ENCODE results near the gene HOXA13. TPM values are rescaled to one million over a fixed set of nuclear protein-coding genes. Genes with fewer than 3 reads are reported as not detected.

Gene HOXA13
- total RNA-seq, 1 experiment from 2014 or later = not detected

GRCh38 chr7:27145914-27146412 lies 53.9 kb downstream of the HOXA13 start:
- no peak for TF ChIP-seq CTCF (conservative IDR thresholded peaks at IDR 0.05)
- Histone ChIP-seq H3K4me2 (ENCODE audit: insufficient read depth, insufficient read length, low read length) (no peak overlapping the region), H2BK5ac (ENCODE audit: insufficient read length, low read length) (no peak overlapping the region), H3K9ac (ENCODE audit: extremely low read depth, insufficient read length, low read length) (no peak overlapping the region), H3K9me3 (ENCODE audit: control insufficient read depth, low read depth, low read length) (no peaks in the 10 kb centered on the region), H3K56ac (ENCODE audit: insufficient read length, low read depth, low read length) (no peak overlapping the region), H3K18ac (ENCODE audit: insufficient read length, low read depth, low read length) (no peak overlapping the region), H2BK15ac (ENCODE audit: low read depth, low read length) (no peak overlapping the region), H2AFZ (ENCODE audit: low read length) (no peak overlapping the region), H3T11ph (ENCODE audit: low read length) (no peak overlapping the region), H3K14ac (ENCODE audit: insufficient read depth, low read length) (no peak overlapping the region), H3K79me1 (ENCODE audit: insufficient read depth, low read depth, low read length, poor library complexity, severe bottlenecking) (no peaks in the 10 kb centered on the region), H3K27me3 (ENCODE audit: insufficient read depth, low read length) (peaks cover 94% of the 10 kb centered on the region), H4K8ac (replicated peaks; ENCODE audit: insufficient read length, low read depth, low read length) (no peak overlapping the region), H2AK5ac (ENCODE audit: insufficient read length, low read length) (no peak overlapping the region), H3K23ac (ENCODE audit: insufficient read length, low read depth, low read length) (no peak overlapping the region), H4K91ac (ENCODE audit: insufficient read length, low read depth, low read length) (no peak overlapping the region), H2BK120ac (ENCODE audit: low read depth, low read length, poor library complexity, severe bottlenecking) (no peak overlapping the region), H4K5ac (ENCODE audit: insufficient read length, low read depth, low read length) (no peak overlapping the region), H2BK12ac (ENCODE audit: insufficient read length, low read depth, low read length) (no peak overlapping the region), H3K4me1 (ENCODE audit: insufficient read depth, low read length) (no peaks in the 10 kb centered on the region), H2BK20ac (ENCODE audit: low read depth, low read length, poor library complexity, severe bottlenecking) (no peak overlapping the region), H3K4ac (ENCODE audit: low read depth, low read length) (no peak overlapping the region), H3K27ac (ENCODE audit: insufficient read length, low read depth, low read length) (no peak overlapping the region), H4K20me1 (ENCODE audit: control insufficient read depth, insufficient read depth, insufficient read length) (no peaks in the 10 kb centered on the region), H3K23me2 (ENCODE audit: insufficient read length, low read depth, low read length, poor library complexity, severe bottlenecking) (peaks cover 14% of the 10 kb centered on the region), H3K79me2 (ENCODE audit: insufficient read depth, low read length) (no peaks in the 10 kb centered on the region)
- WGBS (ENCODE audit: extremely low coverage, insufficient read length, low lambda C conversion rate) = no CpG with 5 or more reads among the region's 11 CpGs
- H3K4me3 Mint-ChIP-seq = no peak overlapping the region
- peaks cover 8 to 27% of the 10 kb centered on the region in 2 experiments for H3K4me1 Mint-ChIP-seq
- no peak for DNase-seq
- H3K27ac Mint-ChIP-seq = no peak overlapping the region
- H3K27me3 Mint-ChIP-seq (ENCODE audit: low read depth) = peaks cover 100% of the 10 kb centered on the region
- H3K9me3 Mint-ChIP-seq = peaks cover 19 to 25% of the 10 kb centered on the region in 2 experiments
- no peaks in the 10 kb centered on the region; a peak in 3 of 7 replicates for H3K36me3 Mint-ChIP-seq (ENCODE audit: insufficient read depth in 1 of 3, low read depth in 3 of 3)

Data from H9 (cell line).